Peyer's patch (tissue), 4 donors: ENCODE data around the gene PLPP7.

Source experiments
- POLR2A ChIP-seq, 2 donors: fragments of 450-650 bp; IDR thresholded peaks; one replicate each; pipeline ENCODE4 v1.5.1; 2017; ENCODE audit warnings: antibody characterized with exemption in 2 of 2, mild to moderate bottlenecking in 2 of 2, moderate library complexity in 2 of 2
- TF ChIP-seq, protein P1 (sequence below), 6 experiments: fragments of 450-650 bp in 4 of 6; fragments of 200-600 bp in 2 of 6; sonication (generic) in 1 of 6; IDR thresholded peaks; one replicate each; pipeline ENCODE4 v1.5.1; 2017 to 2019; ENCODE audit warnings: antibody characterized with exemption in 6 of 6, mild to moderate bottlenecking in 3 of 6, moderate library complexity in 1 of 6

DNA sequence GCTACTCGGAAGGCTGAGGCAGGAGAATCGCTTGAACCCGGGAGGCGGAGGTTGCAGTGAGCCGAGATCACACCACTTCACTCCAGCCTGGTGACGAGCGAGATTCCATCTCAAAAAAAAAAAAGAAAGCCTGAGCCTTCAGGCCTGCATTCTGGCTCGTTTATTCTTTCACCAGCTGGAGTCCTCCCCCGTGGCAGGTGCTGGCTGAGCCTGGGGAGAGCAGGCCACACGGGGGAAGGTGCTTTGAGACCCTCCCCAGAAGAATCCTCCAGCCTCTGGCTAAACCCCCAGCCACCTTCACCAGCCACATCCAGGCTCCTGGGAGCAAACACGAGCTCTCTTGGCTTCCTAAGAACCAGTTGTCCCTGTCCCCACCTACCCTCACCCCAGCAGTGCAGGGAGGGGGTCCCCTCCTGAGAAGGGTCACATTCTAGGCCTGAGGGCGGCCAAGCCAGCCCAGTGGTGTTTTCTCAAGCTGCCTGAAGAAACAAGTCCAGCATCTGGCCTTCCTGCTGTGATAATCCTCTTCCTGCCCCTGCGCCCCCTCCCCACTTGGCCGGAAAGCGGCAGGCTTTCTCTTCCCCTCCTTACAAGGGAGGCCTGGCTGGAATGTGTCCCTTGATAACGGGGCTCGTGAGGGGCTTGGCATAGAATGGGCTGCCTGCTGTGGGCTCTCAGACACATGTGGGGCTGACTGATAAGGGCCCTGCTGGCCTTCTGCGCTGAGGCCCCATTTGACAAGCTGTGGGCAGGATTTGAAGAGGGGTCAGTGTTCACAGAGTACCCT is 41.5 kb downstream of the PLPP7 start:
- TF ChIP-seq, protein P1, sequence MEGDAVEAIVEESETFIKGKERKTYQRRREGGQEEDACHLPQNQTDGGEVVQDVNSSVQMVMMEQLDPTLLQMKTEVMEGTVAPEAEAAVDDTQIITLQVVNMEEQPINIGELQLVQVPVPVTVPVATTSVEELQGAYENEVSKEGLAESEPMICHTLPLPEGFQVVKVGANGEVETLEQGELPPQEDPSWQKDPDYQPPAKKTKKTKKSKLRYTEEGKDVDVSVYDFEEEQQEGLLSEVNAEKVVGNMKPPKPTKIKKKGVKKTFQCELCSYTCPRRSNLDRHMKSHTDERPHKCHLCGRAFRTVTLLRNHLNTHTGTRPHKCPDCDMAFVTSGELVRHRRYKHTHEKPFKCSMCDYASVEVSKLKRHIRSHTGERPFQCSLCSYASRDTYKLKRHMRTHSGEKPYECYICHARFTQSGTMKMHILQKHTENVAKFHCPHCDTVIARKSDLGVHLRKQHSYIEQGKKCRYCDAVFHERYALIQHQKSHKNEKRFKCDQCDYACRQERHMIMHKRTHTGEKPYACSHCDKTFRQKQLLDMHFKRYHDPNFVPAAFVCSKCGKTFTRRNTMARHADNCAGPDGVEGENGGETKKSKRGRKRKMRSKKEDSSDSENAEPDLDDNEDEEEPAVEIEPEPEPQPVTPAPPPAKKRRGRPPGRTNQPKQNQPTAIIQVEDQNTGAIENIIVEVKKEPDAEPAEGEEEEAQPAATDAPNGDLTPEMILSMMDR (IDR thresholded peaks at IDR 0.05): no peak
- no peak for TF ChIP-seq POLR2A (IDR thresholded peaks at IDR 0.05)
